ENCODE results near the gene RANBP6.

DNA sequence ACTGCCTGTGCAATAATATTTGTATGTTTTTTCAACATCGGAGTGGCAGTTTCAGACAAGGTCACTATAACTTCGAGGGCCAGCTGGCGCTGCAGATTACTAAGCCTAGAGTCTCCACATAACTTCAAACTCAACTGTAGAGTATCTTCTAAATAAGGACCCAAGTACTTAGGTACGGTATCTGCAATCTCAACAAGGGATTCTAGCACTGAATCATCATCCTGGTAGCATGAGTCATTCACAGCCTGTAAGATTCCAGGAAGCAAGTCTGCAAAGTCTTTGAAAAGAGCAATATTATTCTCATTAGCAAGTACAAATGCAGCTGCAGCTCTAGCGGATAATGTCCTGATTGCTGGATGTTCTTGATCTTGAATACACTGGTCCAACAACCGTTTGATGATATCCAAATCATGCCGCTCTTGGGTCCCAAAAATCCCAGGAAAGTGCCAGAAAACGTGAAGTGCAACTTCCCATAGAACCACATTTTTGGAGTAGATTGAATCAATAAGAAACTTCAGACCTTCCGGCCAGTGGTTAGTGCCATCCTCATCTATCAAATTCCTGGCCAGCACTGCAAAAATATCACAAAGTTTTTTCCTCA lies 654 bp downstream of the RANBP6 start:
- no peak for TF ChIP-seq TAF1 (IDR thresholded peaks at IDR 0.05; ENCODE audit: borderline replicate concordance, low read depth, low read length)
- TF ChIP-seq, protein P1, sequence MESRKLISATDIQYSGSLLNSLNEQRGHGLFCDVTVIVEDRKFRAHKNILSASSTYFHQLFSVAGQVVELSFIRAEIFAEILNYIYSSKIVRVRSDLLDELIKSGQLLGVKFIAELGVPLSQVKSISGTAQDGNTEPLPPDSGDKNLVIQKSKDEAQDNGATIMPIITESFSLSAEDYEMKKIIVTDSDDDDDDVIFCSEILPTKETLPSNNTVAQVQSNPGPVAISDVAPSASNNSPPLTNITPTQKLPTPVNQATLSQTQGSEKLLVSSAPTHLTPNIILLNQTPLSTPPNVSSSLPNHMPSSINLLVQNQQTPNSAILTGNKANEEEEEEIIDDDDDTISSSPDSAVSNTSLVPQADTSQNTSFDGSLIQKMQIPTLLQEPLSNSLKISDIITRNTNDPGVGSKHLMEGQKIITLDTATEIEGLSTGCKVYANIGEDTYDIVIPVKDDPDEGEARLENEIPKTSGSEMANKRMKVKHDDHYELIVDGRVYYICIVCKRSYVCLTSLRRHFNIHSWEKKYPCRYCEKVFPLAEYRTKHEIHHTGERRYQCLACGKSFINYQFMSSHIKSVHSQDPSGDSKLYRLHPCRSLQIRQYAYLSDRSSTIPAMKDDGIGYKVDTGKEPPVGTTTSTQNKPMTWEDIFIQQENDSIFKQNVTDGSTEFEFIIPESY (IDR thresholded peaks at IDR 0.05; ENCODE audit: borderline replicate concordance, low read depth) = no peak
- TF ChIP-seq, protein P2, sequence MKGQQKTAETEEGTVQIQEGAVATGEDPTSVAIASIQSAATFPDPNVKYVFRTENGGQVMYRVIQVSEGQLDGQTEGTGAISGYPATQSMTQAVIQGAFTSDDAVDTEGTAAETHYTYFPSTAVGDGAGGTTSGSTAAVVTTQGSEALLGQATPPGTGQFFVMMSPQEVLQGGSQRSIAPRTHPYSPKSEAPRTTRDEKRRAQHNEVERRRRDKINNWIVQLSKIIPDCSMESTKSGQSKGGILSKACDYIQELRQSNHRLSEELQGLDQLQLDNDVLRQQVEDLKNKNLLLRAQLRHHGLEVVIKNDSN (IDR thresholded peaks at IDR 0.05; ENCODE audit: borderline replicate concordance, low read depth) = no peak
- TF ChIP-seq, protein P3, sequence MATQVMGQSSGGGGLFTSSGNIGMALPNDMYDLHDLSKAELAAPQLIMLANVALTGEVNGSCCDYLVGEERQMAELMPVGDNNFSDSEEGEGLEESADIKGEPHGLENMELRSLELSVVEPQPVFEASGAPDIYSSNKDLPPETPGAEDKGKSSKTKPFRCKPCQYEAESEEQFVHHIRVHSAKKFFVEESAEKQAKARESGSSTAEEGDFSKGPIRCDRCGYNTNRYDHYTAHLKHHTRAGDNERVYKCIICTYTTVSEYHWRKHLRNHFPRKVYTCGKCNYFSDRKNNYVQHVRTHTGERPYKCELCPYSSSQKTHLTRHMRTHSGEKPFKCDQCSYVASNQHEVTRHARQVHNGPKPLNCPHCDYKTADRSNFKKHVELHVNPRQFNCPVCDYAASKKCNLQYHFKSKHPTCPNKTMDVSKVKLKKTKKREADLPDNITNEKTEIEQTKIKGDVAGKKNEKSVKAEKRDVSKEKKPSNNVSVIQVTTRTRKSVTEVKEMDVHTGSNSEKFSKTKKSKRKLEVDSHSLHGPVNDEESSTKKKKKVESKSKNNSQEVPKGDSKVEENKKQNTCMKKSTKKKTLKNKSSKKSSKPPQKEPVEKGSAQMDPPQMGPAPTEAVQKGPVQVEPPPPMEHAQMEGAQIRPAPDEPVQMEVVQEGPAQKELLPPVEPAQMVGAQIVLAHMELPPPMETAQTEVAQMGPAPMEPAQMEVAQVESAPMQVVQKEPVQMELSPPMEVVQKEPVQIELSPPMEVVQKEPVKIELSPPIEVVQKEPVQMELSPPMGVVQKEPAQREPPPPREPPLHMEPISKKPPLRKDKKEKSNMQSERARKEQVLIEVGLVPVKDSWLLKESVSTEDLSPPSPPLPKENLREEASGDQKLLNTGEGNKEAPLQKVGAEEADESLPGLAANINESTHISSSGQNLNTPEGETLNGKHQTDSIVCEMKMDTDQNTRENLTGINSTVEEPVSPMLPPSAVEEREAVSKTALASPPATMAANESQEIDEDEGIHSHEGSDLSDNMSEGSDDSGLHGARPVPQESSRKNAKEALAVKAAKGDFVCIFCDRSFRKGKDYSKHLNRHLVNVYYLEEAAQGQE (IDR thresholded peaks at IDR 0.05; ENCODE audit: low read depth, low read length) = no peak
